T-cell (primary cell): ENCODE data around the gene EML2. TPM values are rescaled to one million over a fixed set of nuclear protein-coding genes. Genes with fewer than 3 reads are reported as not detected.

Experiments
- ATAC-seq, 4 experiments: fragments of 200-7000 bp in 3 of 4; fragments of 150-1000 bp in 1 of 4; cut with Tn5 transposase; replicated peaks in 1 of 4; 1 replicate in 3 of 4; 2 replicates in 1 of 4; pipeline ENCODE4 v1.10.0; 2021; ENCODE audit warnings: moderate library complexity in 3 of 4, mild to moderate bottlenecking in 2 of 4, moderate number of reproducible peaks in 1 of 4
- CTCF ChIA-PET, 2 donors: fragments of 300-600 bp; sonication (Branson Sonifier 250); formaldehyde crosslinking; loops; one replicate each; lab custom pipeline; 2022; ENCODE audit warnings: antibody characterized with exemption in 2 of 2; lab: Charles Lee
- POLR2A ChIA-PET, 2 donors: fragments of 300-600 bp; sonication (Branson Sonifier 250); formaldehyde crosslinking; loops; one replicate each; lab custom pipeline; 2022; ENCODE audit warnings: antibody characterized with exemption in 2 of 2; lab: Charles Lee
- DNase-seq, 35 experiments: peaks; one replicate each; pipeline versions ENCODE4 v3.0.0 to v3.0.0-alpha.2; 2013 to 2023
- H3K27ac ChIP-seq: one replicate; pipeline ENCODE4 v1.5.1; 2013; ENCODE audit warnings: low read length
- H3K27me3 ChIP-seq, 2 experiments: replicated peaks in 1 of 2; 1 replicate in 1 of 2; 2 replicates in 1 of 2; pipeline versions ENCODE4 v1.6.1 to v1.7.0; 2013; ENCODE audit warnings: low read length in 1 of 2, mixed read lengths in 1 of 2; ENCODE audit not compliant: control insufficient read depth in 2 of 2, insufficient read depth in 2 of 2; ENCODE audit errors: extremely low read depth in 1 of 2
- H3K36me3 ChIP-seq, 2 donors: 1 replicate in 1 of 2; 2 replicates in 1 of 2; pipeline versions ENCODE4 v1.6.1 to v1.7.0; 2013; ENCODE audit warnings: low read length in 1 of 2; ENCODE audit not compliant: control insufficient read depth in 2 of 2, insufficient read depth in 1 of 2; ENCODE audit errors: extremely low read depth in 1 of 2
- H3K4me1 ChIP-seq, 2 experiments: 1 replicate in 1 of 2; 2 replicates in 1 of 2; pipeline versions ENCODE4 v1.6.1 to v1.7.0; 2013; ENCODE audit warnings: low read length in 2 of 2, mixed read lengths in 1 of 2; ENCODE audit not compliant: insufficient read depth in 2 of 2, control insufficient read depth in 1 of 2; ENCODE audit errors: extremely low read depth in 1 of 2
- H3K4me3 ChIP-seq, 2 donors: 1 replicate in 1 of 2; 2 replicates in 1 of 2; pipeline versions ENCODE4 v1.5.1 to v1.7.0; 2013; ENCODE audit warnings: mild to moderate bottlenecking in 2 of 2, low read length in 1 of 2, moderate library complexity in 1 of 2; ENCODE audit not compliant: control insufficient read depth in 1 of 2; ENCODE audit errors: extremely low read depth in 1 of 2
- H3K9me3 ChIP-seq: 2 replicates; pipeline ENCODE4 v1.7.0; 2013
- H3K27ac Mint-ChIP-seq, 2 donors: one replicate each; pipeline ENCODE4 v1.8.0; 2020 to 2021; ENCODE audit warnings: mild to moderate bottlenecking in 2 of 2, mixed read lengths in 2 of 2
- H3K27me3 Mint-ChIP-seq, 2 donors: one replicate each; pipeline ENCODE4 v1.8.0; 2021 to 2022; ENCODE audit warnings: mixed read lengths in 2 of 2
- H3K36me3 Mint-ChIP-seq: one replicate; pipeline ENCODE4 v1.8.0; 2021; ENCODE audit warnings: mixed read lengths
- H3K4me1 Mint-ChIP-seq, 3 donors: one replicate each; pipeline ENCODE4 v1.8.0; 2020 to 2022; ENCODE audit warnings: mixed read lengths in 3 of 3, mild to moderate bottlenecking in 1 of 3
- H3K4me3 Mint-ChIP-seq, 3 donors: one replicate each; pipeline ENCODE4 v1.8.0; 2020 to 2022; ENCODE audit warnings: mild to moderate bottlenecking in 3 of 3, mixed read lengths in 3 of 3, moderate library complexity in 3 of 3
- H3K9me3 Mint-ChIP-seq, 3 donors: one replicate each; pipeline ENCODE4 v1.8.0; 2020 to 2022; ENCODE audit warnings: mixed read lengths in 3 of 3
- WGBS: methylation state at CpG from one replicate; pipeline ENCODE4 v1.1.5; 2013; ENCODE audit warnings: missing lambda C conversion rate; ENCODE audit not compliant: insufficient coverage; 5-methylcytosine and 5-hydroxymethylcytosine counted together
- total RNA-seq, 35 experiments: library from RNA in 6 of 35; stranded (reverse) in 6 of 35; fragments of 120-200 nt in 1 of 35; gene quantifications; one replicate each; pipeline versions ENCODE4 v1.2.1 to v1.2.4 and lab custom pipeline; 2013 to 2026

EML2 gene
- total RNA-seq, 5 donors from 2014 or later (not counting 1 experiment from before 2014, with no cell fraction given) = 63.7 to 90.5 (median 74.1) TPM

DNA sequence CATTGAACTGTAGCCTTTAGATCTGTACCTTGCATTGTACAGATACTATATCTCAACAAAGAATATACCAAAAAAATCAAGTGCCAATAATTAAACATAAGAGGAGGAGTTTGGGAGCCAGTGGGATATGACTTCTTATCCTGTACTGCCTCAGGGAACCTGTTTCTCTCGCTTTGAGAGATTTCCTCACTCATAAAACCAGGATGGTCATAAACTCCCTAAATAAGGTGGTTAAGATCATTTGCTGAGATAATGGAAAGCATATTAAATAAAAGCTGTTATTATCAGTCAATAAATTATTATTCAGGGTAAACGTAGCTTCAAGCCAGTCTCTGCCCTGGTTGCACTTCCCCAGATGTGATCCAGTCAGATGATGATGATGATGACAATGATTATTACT lies 71.6 kb downstream of the EML2 start:
- ChIA-PET POLR2A (interaction anchor here in 1 of 2 donors (0.7 kb wide), 2 partner anchors 21 to 29 kb away, joined by 3 to 7 read pairs; no protein-coding TSS in a partner anchor), CTCF (interaction anchor here (0.6 to 0.8 kb wide), 2 partner anchors 9 to 21 kb away, joined by 4 read pairs; no protein-coding TSS in a partner anchor)
- H3K4me3 Mint-ChIP-seq = no peak overlapping the region

DNA sequence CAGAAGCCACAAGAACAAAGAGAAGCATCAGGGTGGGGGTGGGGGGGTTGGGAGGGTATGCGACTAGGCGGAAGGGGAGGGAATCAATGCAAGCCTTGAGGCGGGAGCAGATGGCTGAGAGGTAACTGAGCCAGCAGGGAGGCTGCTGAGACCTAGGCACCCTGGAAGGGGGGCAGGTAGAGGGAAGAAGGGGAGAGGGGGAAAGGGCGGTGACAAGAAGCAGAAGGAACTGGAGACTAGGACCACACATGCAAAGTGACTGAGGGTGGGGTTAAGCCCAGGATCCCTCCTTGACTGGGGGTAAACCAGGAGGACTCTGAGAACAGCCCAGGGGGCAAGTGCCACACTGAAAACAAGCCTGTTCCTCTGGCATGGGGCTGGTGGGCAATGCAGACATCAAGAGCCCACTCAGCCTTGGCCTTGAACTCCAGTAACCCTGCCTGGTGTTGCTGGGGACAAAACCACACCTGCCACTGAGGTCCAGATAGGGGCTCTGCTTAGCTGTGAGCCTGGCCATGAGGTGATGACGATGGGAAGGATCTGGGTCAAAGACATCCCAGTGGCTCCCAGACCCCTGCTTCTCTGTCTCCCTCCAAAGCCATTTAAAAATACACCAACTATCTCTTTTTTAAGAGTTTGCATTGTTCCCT lies 74.9 kb downstream of the EML2 start:
- 45% methylated on average over 4 of the region's 5 CpGs for WGBS
- DNase-seq = peak in 1 of 35 experiments; percentile 20
- peak overlapping the region in 1 of 3 donors; percentile 71 for H3K4me3 Mint-ChIP-seq
- H3K27me3 Mint-ChIP-seq = no peaks in the 10 kb centered on the region
- POLR2A ChIA-PET = no interaction called here
- Histone ChIP-seq H3K4me3 (no peak overlapping the region), H3K4me1 (peaks cover 10 to 49% of the 10 kb centered on the region in 2 experiments), H3K9me3 (no peaks in the 10 kb centered on the region), H3K27ac (peak overlapping the region; percentile 69), H3K36me3 (no peaks in the 10 kb centered on the region), H3K27me3 (no peaks in the 10 kb centered on the region)
- peak in 1 of 4 experiments; percentile 49 for ATAC-seq
- H3K4me1 Mint-ChIP-seq = peaks cover 31 to 45% (median 31%) of the 10 kb centered on the region in 3 donors
- peak overlapping the region; percentile 57 to 94 for H3K27ac Mint-ChIP-seq
- CTCF ChIA-PET = interaction anchor here in 1 of 2 donors (0.6 kb wide), 2 partner anchors 40 to 77 kb away, joined by 5 to 8 read pairs; no protein-coding TSS in a partner anchor
- H3K9me3 Mint-ChIP-seq = no peaks in the 10 kb centered on the region
- H3K36me3 Mint-ChIP-seq = no peaks in the 10 kb centered on the region

More for the DNA sequence above, 71.6 kb downstream of the EML2 start:
- DNase-seq = no peak
- no peak overlapping the region for H3K27ac ChIP-seq
- peaks cover 10 to 33% of the 10 kb centered on the region in 2 experiments for H3K4me1 ChIP-seq
- Mint-ChIP-seq H3K4me1 (peaks cover 24 to 31% (median 28%) of the 10 kb centered on the region in 3 donors), H3K9me3 (no peaks in the 10 kb centered on the region), H3K27ac (peak overlapping the region in 1 of 2 donors; percentile 3), H3K36me3 (peaks cover 8% of the 10 kb centered on the region), H3K27me3 (no peaks in the 10 kb centered on the region)
- no peaks in the 10 kb centered on the region for H3K36me3 ChIP-seq
- no CpG with 5 or more reads among the region's 2 CpGs for WGBS
- H3K4me3 ChIP-seq = no peak overlapping the region
- no peaks in the 10 kb centered on the region for H3K9me3 ChIP-seq
- no peaks in the 10 kb centered on the region for H3K27me3 ChIP-seq
- no peak for ATAC-seq

DNA sequence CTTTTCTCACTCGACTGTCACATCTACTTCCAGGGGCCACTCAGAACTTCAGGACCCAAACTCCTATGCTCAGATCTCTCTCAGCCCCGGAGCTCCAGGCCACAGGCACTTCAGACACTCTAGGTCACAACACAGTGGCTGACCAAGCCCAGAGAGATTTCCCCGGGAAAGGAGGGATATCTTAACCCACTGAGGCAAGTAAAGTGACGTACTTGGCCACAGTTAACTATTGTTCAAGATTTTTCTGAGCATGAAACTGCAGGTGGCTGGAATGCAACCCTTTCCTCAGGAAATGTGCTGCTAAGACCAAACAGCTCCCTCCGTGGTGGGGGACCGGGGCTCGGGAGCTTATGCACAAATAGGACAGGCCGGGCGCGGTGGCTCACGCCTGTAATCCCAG lies 78.5 kb downstream of the EML2 start:
- ChIA-PET POLR2A (no interaction called here), CTCF (interaction anchor here in 1 of 2 donors (0.6 kb wide), 1 partner anchor 24 kb away, joined by 3 read pairs; no protein-coding TSS in a partner anchor)
- Histone ChIP-seq H3K9me3 (no peaks in the 10 kb centered on the region), H3K4me1 (peaks cover 12 to 64% of the 10 kb centered on the region in 2 experiments), H3K27me3 (no peaks in the 10 kb centered on the region), H3K4me3 (no peak overlapping the region), H3K36me3 (no peaks in the 10 kb centered on the region), H3K27ac (no peak overlapping the region)
- DNase-seq (no peak), ATAC-seq (no peak)
- Mint-ChIP-seq H3K27ac (peak overlapping the region; percentile 48 to 49), H3K9me3 (no peaks in the 10 kb centered on the region), H3K4me3 (peak overlapping the region in 1 of 3 donors; percentile 56), H3K27me3 (no peaks in the 10 kb centered on the region), H3K36me3 (no peaks in the 10 kb centered on the region), H3K4me1 (peaks cover 42 to 56% (median 46%) of the 10 kb centered on the region in 3 donors)
- 92% methylated on average over 4 of the region's 11 CpGs for WGBS

DNA sequence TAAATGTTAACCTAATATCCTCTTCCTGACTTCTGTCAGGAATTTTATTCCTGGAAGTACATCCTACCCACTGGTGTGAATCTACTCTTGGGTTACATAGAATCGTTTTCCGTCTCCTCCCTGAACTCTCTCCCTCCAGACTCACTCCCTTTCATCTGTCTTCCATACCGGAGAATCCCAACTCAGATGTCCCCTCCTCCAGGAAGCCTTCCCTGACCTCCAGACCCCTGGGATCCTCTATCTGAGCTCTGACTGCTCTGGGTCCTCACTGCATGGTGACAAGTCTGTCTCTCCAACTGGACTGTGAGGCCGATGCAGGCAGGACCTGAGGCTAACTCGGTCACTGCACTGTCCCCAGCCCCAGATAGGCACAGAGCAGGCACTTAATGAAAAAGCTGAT lies 79.2 kb downstream of the EML2 start:
- H3K4me3 Mint-ChIP-seq = no peak overlapping the region
- no peak overlapping the region for H3K4me3 ChIP-seq
- POLR2A ChIA-PET = no interaction called here
- ATAC-seq (no peak), DNase-seq (no peak)
- no peak overlapping the region for H3K27ac Mint-ChIP-seq
- H3K36me3 Mint-ChIP-seq = no peaks in the 10 kb centered on the region
- H3K27me3 Mint-ChIP-seq = no peaks in the 10 kb centered on the region
- no peaks in the 10 kb centered on the region for H3K36me3 ChIP-seq
- H3K4me1 Mint-ChIP-seq = peaks cover 42 to 56% (median 46%) of the 10 kb centered on the region in 3 donors
- H3K4me1 ChIP-seq = peaks cover 12 to 61% of the 10 kb centered on the region in 2 experiments
- CTCF ChIA-PET = no interaction called here
- WGBS = 97% methylated on average over 3 of the region's 5 CpGs
- H3K9me3 Mint-ChIP-seq = no peaks in the 10 kb centered on the region
- no peak overlapping the region for H3K27ac ChIP-seq
- no peaks in the 10 kb centered on the region for H3K9me3 ChIP-seq
- H3K27me3 ChIP-seq = no peaks in the 10 kb centered on the region

Other genes with a start within 250 kb of the EML2 start
- gene PPP1R13L, start 234.3 kb downstream of the EML2 start, total RNA-seq = 10 to 100 TPM in 4 of 5 donors, 1 to 10 TPM in 1; 7.9 to 15.7 (median 12.5) TPM
- 1 to 10 TPM in 3 of 5 donors, under 1 TPM in 2; 0.82 to 6.2 (median 5.0) TPM for gene POLR1G, start 232.8 kb downstream of the EML2 start, total RNA-seq
- gene ERCC1, start 215.5 kb downstream of the EML2 start, total RNA-seq = 10 to 100 TPM; 41.7 to 55.4 (median 51.6) TPM
- gene FOSB, start 171.4 kb downstream of the EML2 start, total RNA-seq = 1,000 to 10,000 TPM in 1 of 5 donors, 100 to 1,000 TPM in 1, 10 to 100 TPM in 1, 1 to 10 TPM in 2; 6.7 to 1,173 (median 10.4) TPM
- 1 to 10 TPM; 1.7 to 2.5 (median 2.2) TPM for gene RTN2, start 142.3 kb downstream of the EML2 start, total RNA-seq
- 10 to 100 TPM in 2 of 5 donors, 1 to 10 TPM in 3; 5.6 to 14.6 (median 10.0) TPM for gene PPM1N, start 141.0 kb downstream of the EML2 start, total RNA-seq
- 100 to 1,000 TPM in 3 of 5 donors, 10 to 100 TPM in 2; 77.4 to 113 (median 101) TPM for gene VASP, start 131.9 kb downstream of the EML2 start, total RNA-seq
- 10 to 100 TPM in 2 of 5 donors, 1 to 10 TPM in 3; 7.9 to 11.4 (median 9.6) TPM for gene OPA3, start 54.6 kb downstream of the EML2 start, total RNA-seq
- gene GPR4, start 37.2 kb downstream of the EML2 start, total RNA-seq = under 1 TPM in 1 of 5 donors, not detected in 4; 0.20 TPM
- 10 to 100 TPM in 1 of 5 donors, 1 to 10 TPM in 4; 6.9 to 10.8 (median 7.1) TPM for gene GIPR, start 28.8 kb upstream of the EML2 start, total RNA-seq
- 100 to 1,000 TPM; 375 to 450 (median 395) TPM for gene SNRPD2, start 52.6 kb upstream of the EML2 start, total RNA-seq
- gene QPCTL, start 53.3 kb upstream of the EML2 start, total RNA-seq = 10 to 100 TPM in 3 of 5 donors, 1 to 10 TPM in 2; 5.4 to 13.7 (median 10.3) TPM
- gene FBXO46, start 91.5 kb upstream of the EML2 start, total RNA-seq = 10 to 100 TPM; 27.9 to 48.3 (median 38.0) TPM
- not detected for gene MEIOSIN, start 94.0 kb upstream of the EML2 start, total RNA-seq
- gene SIX5, start 129.9 kb upstream of the EML2 start, total RNA-seq = 1 to 10 TPM in 3 of 5 donors, under 1 TPM in 2; 0.89 to 2.1 (median 1.3) TPM
- gene DMPK, start 143.1 kb upstream of the EML2 start, total RNA-seq = 10 to 100 TPM; 31.4 to 46.4 (median 36.9) TPM
- 10 to 100 TPM; 28.4 to 53.3 (median 44.6) TPM for gene DMWD, start 153.4 kb upstream of the EML2 start, total RNA-seq
- gene RSPH6A, start 175.9 kb upstream of the EML2 start, total RNA-seq = under 1 TPM; 0.20 to 0.47 (median 0.38) TPM
- gene SYMPK, start 223.8 kb upstream of the EML2 start, total RNA-seq = 100 to 1,000 TPM in 1 of 5 donors, 10 to 100 TPM in 4; 89.7 to 102 (median 94.7) TPM
- under 1 TPM in 1 of 5 donors, not detected in 4; 0.16 TPM for gene FOXA3, start 224.9 kb upstream of the EML2 start, total RNA-seq
- 10 to 100 TPM; 22.7 to 42.3 (median 38.0) TPM for gene IRF2BP1, start 246.7 kb upstream of the EML2 start, total RNA-seq